HEK293 (cell line): ENCODE results near the gene ABCA1.

Source experiments
- GLI4 ChIP-seq: fragments of 450-650 bp; formaldehyde crosslinking; IDR thresholded peaks from 2 replicates; pipeline ENCODE4 v1.5.1; 2016; ENCODE audit warnings: missing biosample characterization, missing genetic modification characterization
- GLIS1 ChIP-seq: fragments of 450-650 bp; formaldehyde crosslinking; IDR thresholded peaks from 2 replicates; pipeline ENCODE4 v1.5.1; 2016; ENCODE audit warnings: missing biosample characterization, missing genetic modification characterization
- GLIS2 ChIP-seq: fragments of 450-650 bp; formaldehyde crosslinking; IDR thresholded peaks from 2 replicates; pipeline ENCODE4 v1.5.1; 2016; ENCODE audit warnings: missing biosample characterization, missing genetic modification characterization
- KLF9 ChIP-seq: fragments of 450-650 bp; formaldehyde crosslinking; IDR thresholded peaks from 2 replicates; pipeline ENCODE4 v1.5.1; 2016; ENCODE audit warnings: missing biosample characterization, missing genetic modification characterization, low read depth
- OVOL3 ChIP-seq: fragments of 450-650 bp; formaldehyde crosslinking; IDR thresholded peaks from 2 replicates; pipeline ENCODE4 v1.5.1; 2016; ENCODE audit warnings: missing biosample characterization, missing genetic modification characterization
- SCRT1 ChIP-seq: fragments of 450-650 bp; formaldehyde crosslinking; IDR thresholded peaks from 2 replicates; pipeline ENCODE4 v1.5.1; 2016; ENCODE audit warnings: missing biosample characterization, missing genetic modification characterization, borderline replicate concordance
- TRIM28 ChIP-seq: IDR thresholded peaks from 2 replicates; pipeline ENCODE4 v1.6.1; 2011; ENCODE audit warnings: low read length, control low read depth, borderline replicate concordance
- ZFP3 ChIP-seq: fragments of 450-650 bp; formaldehyde crosslinking; IDR thresholded peaks from 2 replicates; pipeline ENCODE4 v1.5.1; 2016; ENCODE audit warnings: low read depth, missing biosample characterization, missing genetic modification characterization
- ZNF223 ChIP-seq: fragments of 450-650 bp; formaldehyde crosslinking; IDR thresholded peaks from 2 replicates; pipeline ENCODE4 v1.5.1; 2016; ENCODE audit warnings: missing biosample characterization, missing genetic modification characterization
- ZNF292 ChIP-seq: fragments of 450-650 bp; formaldehyde crosslinking; IDR thresholded peaks from 2 replicates; pipeline ENCODE4 v1.5.1; 2016; ENCODE audit warnings: low read depth, missing biosample characterization, missing genetic modification characterization, borderline replicate concordance
- ZNF404 ChIP-seq: fragments of 450-650 bp; formaldehyde crosslinking; IDR thresholded peaks from 2 replicates; pipeline ENCODE4 v1.5.1; 2017; ENCODE audit warnings: missing biosample characterization, missing genetic modification characterization
- ZNF501 ChIP-seq: fragments of 450-650 bp; formaldehyde crosslinking; IDR thresholded peaks from 2 replicates; pipeline ENCODE4 v1.5.1; 2016; ENCODE audit warnings: missing biosample characterization, missing genetic modification characterization
- ZNF529 ChIP-seq: fragments of 450-650 bp; formaldehyde crosslinking; IDR thresholded peaks from 2 replicates; pipeline ENCODE4 v1.5.1; 2017; ENCODE audit warnings: missing genetic modification characterization, missing biosample characterization; ENCODE audit not compliant: insufficient replicate concordance
- ZNF596 ChIP-seq: fragments of 450-650 bp; IDR thresholded peaks from 2 replicates; pipeline ENCODE4 v1.5.0; 2018; ENCODE audit warnings: missing biosample characterization, mild to moderate bottlenecking, missing genetic modification characterization, moderate library complexity
- ZNF610 ChIP-seq: fragments of 450-650 bp; formaldehyde crosslinking; IDR thresholded peaks from 2 replicates; pipeline ENCODE4 v1.5.1; 2016; ENCODE audit warnings: missing biosample characterization, missing genetic modification characterization, borderline replicate concordance
- ZNF843 ChIP-seq: fragments of 450-650 bp; formaldehyde crosslinking; IDR thresholded peaks from 2 replicates; pipeline ENCODE4 v1.5.1; 2016; ENCODE audit warnings: missing biosample characterization, missing genetic modification characterization
- TF ChIP-seq, protein P1 (sequence below): fragments of 450-650 bp; formaldehyde crosslinking; IDR thresholded peaks from 2 replicates; pipeline ENCODE4; 2016; ENCODE audit warnings: missing biosample characterization, missing genetic modification characterization
- TF ChIP-seq, protein P2 (sequence below): fragments of 450-650 bp; formaldehyde crosslinking; IDR thresholded peaks from 2 replicates; pipeline ENCODE4 v1.5.1; 2016; ENCODE audit warnings: missing biosample characterization, missing genetic modification characterization, low read depth
- TF ChIP-seq, protein P3 (sequence below): fragments of 450-650 bp; formaldehyde crosslinking; IDR thresholded peaks from 2 replicates; pipeline ENCODE4 v1.5.1; 2016; ENCODE audit warnings: missing biosample characterization, missing genetic modification characterization
- TF ChIP-seq, protein P4 (sequence below): fragments of 450-650 bp; formaldehyde crosslinking; IDR thresholded peaks from 2 replicates; pipeline ENCODE4 v1.5.1; 2016; ENCODE audit warnings: missing biosample characterization, missing genetic modification characterization
- TF ChIP-seq, protein P5 (sequence below): fragments of 450-650 bp; formaldehyde crosslinking; IDR thresholded peaks from 2 replicates; pipeline ENCODE4 v1.5.1; 2016; ENCODE audit warnings: missing biosample characterization, missing genetic modification characterization, borderline replicate concordance

ABCA1 gene

DNA sequence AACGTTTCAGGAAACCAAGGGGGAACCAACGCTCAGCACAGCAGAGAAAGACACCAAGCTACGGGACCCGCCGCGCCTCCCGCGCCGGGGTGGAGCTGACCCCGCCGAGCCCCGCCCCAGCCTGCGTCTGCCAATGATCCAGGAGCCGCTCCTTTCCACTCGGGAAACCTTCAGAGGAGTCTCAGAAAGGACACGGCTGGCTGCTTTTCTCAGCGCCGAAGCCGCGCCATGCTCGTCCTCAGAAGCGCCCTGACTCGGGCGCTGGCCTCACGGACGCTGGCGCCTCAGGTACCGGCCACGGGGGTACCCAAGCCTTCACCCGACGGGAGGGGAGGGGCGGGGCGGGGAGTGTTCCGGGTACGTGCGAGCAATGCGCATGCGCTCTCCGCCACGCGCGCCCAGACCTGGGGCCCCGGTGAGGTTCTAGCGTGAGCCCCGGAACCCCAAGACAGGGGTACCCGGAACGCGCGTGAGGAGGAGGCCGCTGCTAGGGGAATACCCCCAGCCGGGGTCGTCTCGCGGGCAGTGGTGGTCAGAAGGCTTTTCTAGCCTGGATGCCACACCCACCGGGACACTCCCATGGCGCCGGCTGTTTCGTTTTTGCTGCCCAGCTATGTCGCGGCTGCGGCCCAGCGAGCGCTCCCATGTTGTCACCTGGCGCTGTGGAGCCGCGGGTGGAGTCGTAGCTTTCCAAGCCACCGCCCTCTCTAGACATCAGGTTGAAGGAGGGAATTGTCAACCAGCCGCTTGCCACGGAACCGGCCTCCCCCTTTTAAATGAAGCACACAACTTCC lies 180.2 kb downstream of the ABCA1 start, which contains the start of gene NIPSNAP3A (continued):
- TF ChIP-seq GLIS1 (tag by site-specific recombination), result peak; percentile 9
- TF ChIP-seq ZNF501 (tag by site-specific recombination), result no peak
- no peak for TF ChIP-seq ZNF404
- TF ChIP-seq GLI4 (tag by site-specific recombination), result no peak
- TF ChIP-seq, protein P1, sequence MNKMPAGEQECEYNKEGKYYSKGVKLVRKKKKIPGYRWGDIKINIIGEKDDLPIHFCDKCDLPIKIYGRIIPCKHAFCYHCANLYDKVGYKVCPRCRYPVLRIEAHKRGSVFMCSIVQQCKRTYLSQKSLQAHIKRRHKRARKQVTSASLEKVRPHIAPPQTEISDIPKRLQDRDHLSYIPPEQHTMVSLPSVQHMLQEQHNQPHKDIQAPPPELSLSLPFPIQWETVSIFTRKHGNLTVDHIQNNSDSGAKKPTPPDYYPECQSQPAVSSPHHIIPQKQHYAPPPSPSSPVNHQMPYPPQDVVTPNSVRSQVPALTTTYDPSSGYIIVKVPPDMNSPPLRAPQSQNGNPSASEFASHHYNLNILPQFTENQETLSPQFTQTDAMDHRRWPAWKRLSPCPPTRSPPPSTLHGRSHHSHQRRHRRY (tag by site-specific recombination), result no peak
- TF ChIP-seq, protein P2, sequence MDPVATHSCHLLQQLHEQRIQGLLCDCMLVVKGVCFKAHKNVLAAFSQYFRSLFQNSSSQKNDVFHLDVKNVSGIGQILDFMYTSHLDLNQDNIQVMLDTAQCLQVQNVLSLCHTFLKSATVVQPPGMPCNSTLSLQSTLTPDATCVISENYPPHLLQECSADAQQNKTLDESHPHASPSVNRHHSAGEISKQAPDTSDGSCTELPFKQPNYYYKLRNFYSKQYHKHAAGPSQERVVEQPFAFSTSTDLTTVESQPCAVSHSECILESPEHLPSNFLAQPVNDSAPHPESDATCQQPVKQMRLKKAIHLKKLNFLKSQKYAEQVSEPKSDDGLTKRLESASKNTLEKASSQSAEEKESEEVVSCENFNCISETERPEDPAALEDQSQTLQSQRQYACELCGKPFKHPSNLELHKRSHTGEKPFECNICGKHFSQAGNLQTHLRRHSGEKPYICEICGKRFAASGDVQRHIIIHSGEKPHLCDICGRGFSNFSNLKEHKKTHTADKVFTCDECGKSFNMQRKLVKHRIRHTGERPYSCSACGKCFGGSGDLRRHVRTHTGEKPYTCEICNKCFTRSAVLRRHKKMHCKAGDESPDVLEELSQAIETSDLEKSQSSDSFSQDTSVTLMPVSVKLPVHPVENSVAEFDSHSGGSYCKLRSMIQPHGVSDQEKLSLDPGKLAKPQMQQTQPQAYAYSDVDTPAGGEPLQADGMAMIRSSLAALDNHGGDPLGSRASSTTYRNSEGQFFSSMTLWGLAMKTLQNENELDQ, result no peak
- TF ChIP-seq, protein P3, sequence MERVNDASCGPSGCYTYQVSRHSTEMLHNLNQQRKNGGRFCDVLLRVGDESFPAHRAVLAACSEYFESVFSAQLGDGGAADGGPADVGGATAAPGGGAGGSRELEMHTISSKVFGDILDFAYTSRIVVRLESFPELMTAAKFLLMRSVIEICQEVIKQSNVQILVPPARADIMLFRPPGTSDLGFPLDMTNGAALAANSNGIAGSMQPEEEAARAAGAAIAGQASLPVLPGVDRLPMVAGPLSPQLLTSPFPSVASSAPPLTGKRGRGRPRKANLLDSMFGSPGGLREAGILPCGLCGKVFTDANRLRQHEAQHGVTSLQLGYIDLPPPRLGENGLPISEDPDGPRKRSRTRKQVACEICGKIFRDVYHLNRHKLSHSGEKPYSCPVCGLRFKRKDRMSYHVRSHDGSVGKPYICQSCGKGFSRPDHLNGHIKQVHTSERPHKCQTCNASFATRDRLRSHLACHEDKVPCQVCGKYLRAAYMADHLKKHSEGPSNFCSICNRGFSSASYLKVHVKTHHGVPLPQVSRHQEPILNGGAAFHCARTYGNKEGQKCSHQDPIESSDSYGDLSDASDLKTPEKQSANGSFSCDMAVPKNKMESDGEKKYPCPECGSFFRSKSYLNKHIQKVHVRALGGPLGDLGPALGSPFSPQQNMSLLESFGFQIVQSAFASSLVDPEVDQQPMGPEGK, result 0 out of 2 replicates have a peak, but pooled peaks have one; percentile 54
- TF ChIP-seq, protein P4, sequence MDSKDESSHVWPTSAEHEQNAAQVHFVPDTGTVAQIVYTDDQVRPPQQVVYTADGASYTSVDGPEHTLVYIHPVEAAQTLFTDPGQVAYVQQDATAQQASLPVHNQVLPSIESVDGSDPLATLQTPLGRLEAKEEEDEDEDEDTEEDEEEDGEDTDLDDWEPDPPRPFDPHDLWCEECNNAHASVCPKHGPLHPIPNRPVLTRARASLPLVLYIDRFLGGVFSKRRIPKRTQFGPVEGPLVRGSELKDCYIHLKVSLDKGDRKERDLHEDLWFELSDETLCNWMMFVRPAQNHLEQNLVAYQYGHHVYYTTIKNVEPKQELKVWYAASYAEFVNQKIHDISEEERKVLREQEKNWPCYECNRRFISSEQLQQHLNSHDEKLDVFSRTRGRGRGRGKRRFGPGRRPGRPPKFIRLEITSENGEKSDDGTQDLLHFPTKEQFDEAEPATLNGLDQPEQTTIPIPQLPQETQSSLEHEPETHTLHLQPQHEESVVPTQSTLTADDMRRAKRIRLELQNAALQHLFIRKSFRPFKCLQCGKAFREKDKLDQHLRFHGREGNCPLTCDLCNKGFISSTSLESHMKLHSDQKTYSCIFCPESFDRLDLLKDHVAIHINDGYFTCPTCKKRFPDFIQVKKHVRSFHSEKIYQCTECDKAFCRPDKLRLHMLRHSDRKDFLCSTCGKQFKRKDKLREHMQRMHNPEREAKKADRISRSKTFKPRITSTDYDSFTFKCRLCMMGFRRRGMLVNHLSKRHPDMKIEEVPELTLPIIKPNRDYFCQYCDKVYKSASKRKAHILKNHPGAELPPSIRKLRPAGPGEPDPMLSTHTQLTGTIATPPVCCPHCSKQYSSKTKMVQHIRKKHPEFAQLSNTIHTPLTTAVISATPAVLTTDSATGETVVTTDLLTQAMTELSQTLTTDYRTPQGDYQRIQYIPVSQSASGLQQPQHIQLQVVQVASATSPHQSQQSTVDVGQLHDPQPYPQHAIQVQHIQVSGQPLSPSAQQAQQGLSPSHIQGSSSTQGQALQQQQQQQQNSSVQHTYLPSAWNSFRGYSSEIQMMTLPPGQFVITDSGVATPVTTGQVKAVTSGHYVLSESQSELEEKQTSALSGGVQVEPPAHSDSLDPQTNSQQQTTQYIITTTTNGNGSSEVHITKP, result no peak; the same call in 1 of the 2 replicates
- no peak for TF ChIP-seq ZNF223
- no peak for TF ChIP-seq SCRT1 (tag by site-specific recombination)
- TF ChIP-seq KLF9 (tag by site-specific recombination), result peak; percentile 96
- TF ChIP-seq ZNF292, result no peak
- no peak for TF ChIP-seq ZNF843 (tag by site-specific recombination)
- TF ChIP-seq ZFP3 (tag by site-specific recombination), result no peak
- peak; percentile 33; the same call in 1 of the 2 replicates for TF ChIP-seq ZNF610
- TF ChIP-seq OVOL3, result no peak
- TF ChIP-seq, protein P5, sequence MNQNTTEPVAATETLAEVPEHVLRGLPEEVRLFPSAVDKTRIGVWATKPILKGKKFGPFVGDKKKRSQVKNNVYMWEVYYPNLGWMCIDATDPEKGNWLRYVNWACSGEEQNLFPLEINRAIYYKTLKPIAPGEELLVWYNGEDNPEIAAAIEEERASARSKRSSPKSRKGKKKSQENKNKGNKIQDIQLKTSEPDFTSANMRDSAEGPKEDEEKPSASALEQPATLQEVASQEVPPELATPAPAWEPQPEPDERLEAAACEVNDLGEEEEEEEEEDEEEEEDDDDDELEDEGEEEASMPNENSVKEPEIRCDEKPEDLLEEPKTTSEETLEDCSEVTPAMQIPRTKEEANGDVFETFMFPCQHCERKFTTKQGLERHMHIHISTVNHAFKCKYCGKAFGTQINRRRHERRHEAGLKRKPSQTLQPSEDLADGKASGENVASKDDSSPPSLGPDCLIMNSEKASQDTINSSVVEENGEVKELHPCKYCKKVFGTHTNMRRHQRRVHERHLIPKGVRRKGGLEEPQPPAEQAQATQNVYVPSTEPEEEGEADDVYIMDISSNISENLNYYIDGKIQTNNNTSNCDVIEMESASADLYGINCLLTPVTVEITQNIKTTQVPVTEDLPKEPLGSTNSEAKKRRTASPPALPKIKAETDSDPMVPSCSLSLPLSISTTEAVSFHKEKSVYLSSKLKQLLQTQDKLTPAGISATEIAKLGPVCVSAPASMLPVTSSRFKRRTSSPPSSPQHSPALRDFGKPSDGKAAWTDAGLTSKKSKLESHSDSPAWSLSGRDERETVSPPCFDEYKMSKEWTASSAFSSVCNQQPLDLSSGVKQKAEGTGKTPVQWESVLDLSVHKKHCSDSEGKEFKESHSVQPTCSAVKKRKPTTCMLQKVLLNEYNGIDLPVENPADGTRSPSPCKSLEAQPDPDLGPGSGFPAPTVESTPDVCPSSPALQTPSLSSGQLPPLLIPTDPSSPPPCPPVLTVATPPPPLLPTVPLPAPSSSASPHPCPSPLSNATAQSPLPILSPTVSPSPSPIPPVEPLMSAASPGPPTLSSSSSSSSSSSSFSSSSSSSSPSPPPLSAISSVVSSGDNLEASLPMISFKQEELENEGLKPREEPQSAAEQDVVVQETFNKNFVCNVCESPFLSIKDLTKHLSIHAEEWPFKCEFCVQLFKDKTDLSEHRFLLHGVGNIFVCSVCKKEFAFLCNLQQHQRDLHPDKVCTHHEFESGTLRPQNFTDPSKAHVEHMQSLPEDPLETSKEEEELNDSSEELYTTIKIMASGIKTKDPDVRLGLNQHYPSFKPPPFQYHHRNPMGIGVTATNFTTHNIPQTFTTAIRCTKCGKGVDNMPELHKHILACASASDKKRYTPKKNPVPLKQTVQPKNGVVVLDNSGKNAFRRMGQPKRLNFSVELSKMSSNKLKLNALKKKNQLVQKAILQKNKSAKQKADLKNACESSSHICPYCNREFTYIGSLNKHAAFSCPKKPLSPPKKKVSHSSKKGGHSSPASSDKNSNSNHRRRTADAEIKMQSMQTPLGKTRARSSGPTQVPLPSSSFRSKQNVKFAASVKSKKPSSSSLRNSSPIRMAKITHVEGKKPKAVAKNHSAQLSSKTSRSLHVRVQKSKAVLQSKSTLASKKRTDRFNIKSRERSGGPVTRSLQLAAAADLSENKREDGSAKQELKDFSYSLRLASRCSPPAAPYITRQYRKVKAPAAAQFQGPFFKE (tag by site-specific recombination), result no peak
- TF ChIP-seq ZNF596 (tag by site-specific recombination), result no peak
- no peak for TF ChIP-seq ZNF529
- no peak for TF ChIP-seq TRIM28
- TF ChIP-seq GLIS2 (tag by site-specific recombination), result peak; percentile 60
